Activated T-cell treated with anti-CD3 and anti-CD28 coated beads, Interleukin-2, amount 50 U/mL, for 4 hours (primary cell): ENCODE results near the gene BST1. TPM values are rescaled to one million over a fixed set of nuclear protein-coding genes. Genes with fewer than 3 reads are reported as not detected.
"Not testable (repeated sequence)": the region's sequence is repeated elsewhere in the genome, so short reads cannot be mapped to it uniquely, and the experiment has no call there.

Source experiments
- ATAC-seq, 2 donors: fragments of 200-7000 bp; cut with Tn5 transposase; one replicate each; pipeline ENCODE4 v1.10.0; 2021
- DNase-seq: peaks from one replicate; pipeline ENCODE4 v3.0.0-alpha.2; 2020
- H3K27me3 Mint-ChIP-seq: one replicate; pipeline ENCODE4 v1.8.0; 2021; ENCODE audit warnings: low read depth, mixed read lengths
- H3K36me3 Mint-ChIP-seq: one replicate; pipeline ENCODE4 v1.8.0; 2022; ENCODE audit warnings: mixed read lengths; ENCODE audit not compliant: insufficient read depth
- H3K4me1 Mint-ChIP-seq: one replicate; pipeline ENCODE4 v1.8.0; 2021; ENCODE audit warnings: low read depth, mixed read lengths
- H3K4me3 Mint-ChIP-seq: one replicate; pipeline ENCODE4 v1.8.0; 2021; ENCODE audit warnings: mild to moderate bottlenecking, moderate library complexity, mixed read lengths
- H3K9me3 Mint-ChIP-seq: one replicate; pipeline ENCODE4 v1.8.0; 2021; ENCODE audit warnings: mixed read lengths
- total RNA-seq, 3 donors: library from RNA; stranded (reverse); gene quantifications; one replicate each; pipeline ENCODE4 v1.2.1, GENCODE V29; 2021

The BST1 gene
- total RNA-seq, 3 donors from 2014 or later = 0.18 to 0.41 TPM; not detected in 1

- ATAC-seq (no peak), DNase-seq (no peak)
- H3K27me3 Mint-ChIP-seq = no peaks in the 10 kb centered on the region
- H3K36me3 Mint-ChIP-seq = no peaks in the 10 kb centered on the region
- H3K4me1 Mint-ChIP-seq = no peaks in the 10 kb centered on the region
- H3K9me3 Mint-ChIP-seq = no peaks in the 10 kb centered on the region
- H3K4me3 Mint-ChIP-seq = no peak overlapping the region
Measured at GRCh38 chr4:15711762-15712161, 8.9 kb downstream of the BST1 start.

DNA sequence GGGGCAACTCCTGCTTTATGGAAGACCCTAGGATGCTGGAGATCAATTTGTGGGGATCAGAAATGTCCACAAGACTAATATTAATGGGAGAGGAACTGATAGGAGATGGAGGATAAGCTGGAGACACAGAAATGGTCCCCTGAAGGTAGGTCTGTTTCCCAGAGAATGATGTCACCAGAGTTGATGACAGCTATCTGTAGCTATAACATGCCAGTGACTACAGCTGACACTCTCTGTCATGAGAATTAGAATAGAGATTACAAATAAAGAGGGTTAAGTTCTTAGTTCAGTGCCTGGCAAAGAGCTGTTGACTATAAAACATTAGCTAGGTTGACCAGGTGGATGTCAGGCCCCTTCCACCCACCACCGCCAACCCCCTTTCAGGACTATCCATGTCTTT, 9.3 kb downstream of the BST1 start:
- no peak for ATAC-seq
- no peaks in the 10 kb centered on the region for H3K27me3 Mint-ChIP-seq
- H3K9me3 Mint-ChIP-seq = no peaks in the 10 kb centered on the region
- no peak overlapping the region for H3K4me3 Mint-ChIP-seq
- H3K4me1 Mint-ChIP-seq = no peaks in the 10 kb centered on the region
- H3K36me3 Mint-ChIP-seq = no peaks in the 10 kb centered on the region
- DNase-seq = no peak

- H3K9me3 Mint-ChIP-seq = no peaks in the 10 kb centered on the region
Measured at GRCh38 chr4:15714141-15714540, 11.3 kb downstream of the BST1 start.

GRCh38 chr4:15714646-15715435, 12.0 kb downstream of the BST1 start:
- Mint-ChIP-seq H3K27me3 (no peaks in the 10 kb centered on the region), H3K4me1 (no peaks in the 10 kb centered on the region), H3K9me3 (no peaks in the 10 kb centered on the region), H3K4me3 (no peak overlapping the region), H3K36me3 (no peaks in the 10 kb centered on the region)
- no peak for ATAC-seq
- no peak for DNase-seq

More at GRCh38 chr4:15714141-15714540, 11.3 kb downstream of the BST1 start:
- H3K36me3 Mint-ChIP-seq = no peaks in the 10 kb centered on the region
- H3K27me3 Mint-ChIP-seq = no peaks in the 10 kb centered on the region
- H3K4me3 Mint-ChIP-seq = no peak overlapping the region
- DNase-seq (no peak), ATAC-seq (no peak)
- no peaks in the 10 kb centered on the region for H3K4me1 Mint-ChIP-seq

- no peak for DNase-seq
- H3K4me1 Mint-ChIP-seq = no peaks in the 10 kb centered on the region
- H3K9me3 Mint-ChIP-seq = no peaks in the 10 kb centered on the region
- H3K36me3 Mint-ChIP-seq = no peaks in the 10 kb centered on the region
- H3K27me3 Mint-ChIP-seq = no peaks in the 10 kb centered on the region
- ATAC-seq = no peak
- H3K4me3 Mint-ChIP-seq = no peak overlapping the region
Measured at GRCh38 chr4:15716115-15716514, 13.2 kb downstream of the BST1 start.

- Mint-ChIP-seq H3K4me1 (no peaks in the 10 kb centered on the region), H3K9me3 (no peaks in the 10 kb centered on the region), H3K4me3 (no peak overlapping the region), H3K27me3 (no peaks in the 10 kb centered on the region), H3K36me3 (no peaks in the 10 kb centered on the region)
- DNase-seq (no peak), ATAC-seq (no peak)
Measured at GRCh38 chr4:15717086-15717485, 14.2 kb downstream of the BST1 start.

DNA sequence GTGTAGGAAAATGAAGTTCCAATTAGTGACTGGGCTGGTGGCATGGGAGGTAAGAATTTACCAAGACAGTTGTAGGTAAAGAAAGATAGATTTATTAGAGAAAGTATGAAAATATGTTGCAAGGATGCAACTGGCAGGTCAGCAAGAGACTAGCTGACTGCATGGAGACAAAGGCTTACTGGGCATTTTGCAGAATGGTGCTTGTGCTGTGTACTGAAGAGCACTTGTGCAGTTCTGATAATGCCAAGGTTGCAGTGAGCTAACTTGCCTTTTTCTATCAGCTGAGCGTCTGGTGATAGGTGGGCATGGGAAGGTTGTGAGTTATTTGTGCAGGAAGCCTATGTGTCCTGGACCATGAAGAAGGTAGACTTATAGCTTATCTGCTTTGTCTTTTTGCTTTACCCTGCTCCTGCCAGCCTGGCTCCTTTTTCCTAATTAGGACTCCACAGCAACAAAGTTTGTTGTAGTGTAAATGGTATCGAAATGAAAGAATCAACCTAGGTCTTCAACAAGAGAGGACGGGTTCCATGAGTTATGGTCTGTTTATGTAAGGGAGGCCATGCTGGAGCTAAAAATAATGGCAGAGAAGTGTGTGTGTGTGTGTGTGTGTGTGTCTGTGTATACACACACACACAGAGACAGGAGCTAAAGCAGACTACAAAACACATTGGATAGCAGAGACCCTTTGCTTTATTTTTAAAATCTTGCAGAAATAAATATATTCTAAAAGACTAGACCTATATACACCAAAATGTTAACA, 15.0 kb downstream of the BST1 start:
- H3K4me1 Mint-ChIP-seq = no peaks in the 10 kb centered on the region
- H3K4me3 Mint-ChIP-seq = no peak overlapping the region
- no peaks in the 10 kb centered on the region for H3K9me3 Mint-ChIP-seq
- no peak for DNase-seq
- H3K36me3 Mint-ChIP-seq = no peaks in the 10 kb centered on the region
- no peaks in the 10 kb centered on the region for H3K27me3 Mint-ChIP-seq
- no peak for ATAC-seq

GRCh38 chr4:15718465-15718864, 15.6 kb downstream of the BST1 start:
- no peaks in the 10 kb centered on the region for H3K9me3 Mint-ChIP-seq

DNA sequence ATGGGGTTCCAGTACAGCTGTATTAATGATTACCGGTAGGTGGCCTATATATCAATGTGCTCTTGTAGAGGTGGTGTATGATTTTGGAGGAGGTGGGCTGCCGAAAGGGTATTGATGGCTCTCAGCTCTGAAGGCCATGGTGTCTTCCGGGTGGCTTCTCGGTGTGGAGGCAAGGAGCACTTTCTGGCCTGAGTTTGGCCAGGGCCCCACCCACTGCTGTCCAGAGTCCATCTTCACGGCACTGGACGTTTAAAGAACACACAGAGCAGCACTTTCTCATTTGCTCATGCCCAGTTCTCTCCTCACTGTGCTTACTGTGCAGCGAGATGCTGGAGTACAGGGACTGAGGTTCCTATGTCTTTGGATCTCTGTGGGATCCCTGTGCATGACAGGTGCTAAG, 16.1 kb downstream of the BST1 start:
- no peaks in the 10 kb centered on the region for H3K4me1 Mint-ChIP-seq
- H3K9me3 Mint-ChIP-seq = no peaks in the 10 kb centered on the region
- no peak for ATAC-seq
- H3K4me3 Mint-ChIP-seq = no peak overlapping the region
- no peak for DNase-seq
- H3K36me3 Mint-ChIP-seq = no peaks in the 10 kb centered on the region
- no peaks in the 10 kb centered on the region for H3K27me3 Mint-ChIP-seq

More at GRCh38 chr4:15718465-15718864, 15.6 kb downstream of the BST1 start:
- no peak for DNase-seq
- no peaks in the 10 kb centered on the region for H3K36me3 Mint-ChIP-seq
- no peaks in the 10 kb centered on the region for H3K27me3 Mint-ChIP-seq
- ATAC-seq = no peak
- H3K4me3 Mint-ChIP-seq = no peak overlapping the region
- no peaks in the 10 kb centered on the region for H3K4me1 Mint-ChIP-seq

- DNase-seq (no peak), ATAC-seq (no peak)
- Mint-ChIP-seq H3K36me3 (no peaks in the 10 kb centered on the region), H3K27me3 (no peaks in the 10 kb centered on the region), H3K4me3 (no peak overlapping the region), H3K9me3 (no peaks in the 10 kb centered on the region), H3K4me1 (no peaks in the 10 kb centered on the region)
Measured at GRCh38 chr4:15719506-15719905, 16.6 kb downstream of the BST1 start.

GRCh38 chr4:15720851-15721250, 18.0 kb downstream of the BST1 start:
- no peaks in the 10 kb centered on the region for H3K27me3 Mint-ChIP-seq
- H3K4me1 Mint-ChIP-seq = peaks cover 4% of the 10 kb centered on the region
- H3K36me3 Mint-ChIP-seq = no peaks in the 10 kb centered on the region
- ATAC-seq (no peak), DNase-seq (no peak)
- H3K4me3 Mint-ChIP-seq = no peak overlapping the region
- H3K9me3 Mint-ChIP-seq = no peaks in the 10 kb centered on the region

- Mint-ChIP-seq H3K4me1 (peaks cover 7% of the 10 kb centered on the region), H3K27me3 (no peaks in the 10 kb centered on the region), H3K9me3 (no peaks in the 10 kb centered on the region), H3K36me3 (no peaks in the 10 kb centered on the region), H3K4me3 (no peak overlapping the region)
- DNase-seq = no peak
- ATAC-seq = no peak
Measured at GRCh38 chr4:15725608-15726007, 22.7 kb downstream of the BST1 start.

DNA sequence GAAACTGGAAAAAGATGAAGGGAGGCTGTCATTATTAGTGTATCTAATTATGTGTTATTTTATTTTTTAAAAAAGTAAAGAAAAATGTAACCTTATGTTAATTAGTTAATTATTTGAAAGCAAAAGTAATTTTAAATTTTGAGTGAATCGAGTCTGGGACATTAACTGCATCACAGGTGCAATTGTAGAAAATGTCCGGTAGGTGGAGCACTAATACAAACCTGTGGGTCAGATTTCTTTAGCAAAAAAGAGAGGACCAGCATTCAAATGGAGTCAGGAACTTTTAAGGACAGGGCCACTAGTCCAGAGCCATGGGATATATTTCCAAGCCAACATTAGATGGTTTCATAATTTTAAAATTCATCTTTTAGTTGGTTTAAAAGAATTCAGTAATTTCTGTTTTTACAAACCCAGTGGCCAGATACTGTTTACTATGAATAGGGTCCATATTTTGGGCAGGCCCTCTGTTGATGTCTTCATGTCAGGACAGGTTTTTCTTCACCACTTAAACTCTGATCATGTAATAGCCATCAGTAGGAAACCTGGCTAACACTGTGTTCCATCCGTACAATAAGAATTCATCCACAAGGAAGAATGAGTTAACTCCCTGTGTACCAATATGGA, 27.2 kb downstream of the BST1 start:
- Mint-ChIP-seq H3K4me1 (peaks cover 13% of the 10 kb centered on the region), H3K4me3 (no peak overlapping the region), H3K27me3 (no peaks in the 10 kb centered on the region), H3K36me3 (no peaks in the 10 kb centered on the region), H3K9me3 (no peaks in the 10 kb centered on the region)
- DNase-seq (peak; percentile 21), ATAC-seq (peak; percentile 65 to 67)

GRCh38 chr4:15733061-15733460, 30.2 kb downstream of the BST1 start:
- H3K4me1 Mint-ChIP-seq = peaks cover 18% of the 10 kb centered on the region
- not testable (repeated sequence) for ATAC-seq, DNase-seq, H3K9me3 Mint-ChIP-seq, H3K36me3 Mint-ChIP-seq, H3K27me3 Mint-ChIP-seq, H3K4me3 Mint-ChIP-seq
